SK-N-SH treated with all-trans-retinoic acid at 6 μM for 48 hours (cell line): ENCODE results near the gene SGK1.

Experiments used
- BACH2 ChIP-seq: fragments of 250-450 bp; sonication (Bioruptor Pico); IDR thresholded peaks from 2 replicates; pipeline ENCODE4 v1.9.0; 2021; ENCODE audit warnings: mild to moderate bottlenecking, borderline replicate concordance
- CREB5 ChIP-seq: fragments of 250-450 bp; sonication (Bioruptor Pico); IDR thresholded peaks from 2 replicates; pipeline ENCODE4 v1.5.1; 2020; ENCODE audit warnings: low read depth, mild to moderate bottlenecking, moderate library complexity
- ESRRG ChIP-seq: fragments of 250-450 bp; sonication (Bioruptor Pico); IDR thresholded peaks from 2 replicates; pipeline ENCODE4 v1.6.1; 2021; ENCODE audit warnings: mild to moderate bottlenecking
- ISL1 ChIP-seq: fragments of 250-450 bp; sonication (Bioruptor Pico); IDR thresholded peaks from 2 replicates; pipeline ENCODE4 v2.1.2; 2022; ENCODE audit warnings: mild to moderate bottlenecking, moderate library complexity
- RARB ChIP-seq: fragments of 250-450 bp; sonication (Bioruptor Pico); IDR thresholded peaks from 2 replicates; pipeline ENCODE4 v1.8.0; 2021; ENCODE audit warnings: mild to moderate bottlenecking, moderate library complexity
- TOX ChIP-seq: fragments of 250-450 bp; sonication (Bioruptor Pico); IDR thresholded peaks from 2 replicates; pipeline ENCODE4 v1.8.0; 2021; ENCODE audit warnings: mild to moderate bottlenecking, moderate library complexity, borderline replicate concordance
- TSHZ2 ChIP-seq: fragments of 250-450 bp; sonication (Bioruptor Pico); IDR thresholded peaks from 2 replicates; pipeline ENCODE4 v1.5.0; 2020; ENCODE audit warnings: mild to moderate bottlenecking, moderate library complexity
- ZC3H10 ChIP-seq: fragments of 250-450 bp; sonication (Bioruptor Pico); IDR thresholded peaks from 2 replicates; pipeline ENCODE4 v1.5.1; 2021; ENCODE audit warnings: mild to moderate bottlenecking, moderate library complexity
- ZFP3 ChIP-seq: fragments of 250-450 bp; sonication (Bioruptor Pico); IDR thresholded peaks from 2 replicates; pipeline ENCODE4 v1.5.0; 2020; ENCODE audit warnings: mild to moderate bottlenecking, moderate library complexity
- ZFP30 ChIP-seq: fragments of 450-650 bp; formaldehyde crosslinking; IDR thresholded peaks from 2 replicates; pipeline ENCODE4 v1.5.0; 2022; ENCODE audit warnings: mild to moderate bottlenecking, moderate library complexity
- ZNF565 ChIP-seq: fragments of 450-650 bp; formaldehyde crosslinking; conservative IDR thresholded peaks from 2 replicates; pipeline ENCODE4 v1.5.0; 2020; ENCODE audit warnings: low read depth, mild to moderate bottlenecking, moderate library complexity
- ZNF70 ChIP-seq: fragments of 450-650 bp; formaldehyde crosslinking; IDR thresholded peaks from 2 replicates; pipeline ENCODE4 v1.5.0; 2020; ENCODE audit warnings: mild to moderate bottlenecking, moderate library complexity
- ZNF8 ChIP-seq: fragments of 450-650 bp; formaldehyde crosslinking; IDR thresholded peaks from 2 replicates; pipeline ENCODE4 v1.5.0; 2020; ENCODE audit warnings: mild to moderate bottlenecking, moderate library complexity
- TF ChIP-seq, protein P1 (sequence below): fragments of 250-450 bp; sonication (Bioruptor Pico); IDR thresholded peaks from 2 replicates; pipeline ENCODE4 v1.8.0; 2020; ENCODE audit warnings: mild to moderate bottlenecking, moderate library complexity, borderline replicate concordance

DNA sequence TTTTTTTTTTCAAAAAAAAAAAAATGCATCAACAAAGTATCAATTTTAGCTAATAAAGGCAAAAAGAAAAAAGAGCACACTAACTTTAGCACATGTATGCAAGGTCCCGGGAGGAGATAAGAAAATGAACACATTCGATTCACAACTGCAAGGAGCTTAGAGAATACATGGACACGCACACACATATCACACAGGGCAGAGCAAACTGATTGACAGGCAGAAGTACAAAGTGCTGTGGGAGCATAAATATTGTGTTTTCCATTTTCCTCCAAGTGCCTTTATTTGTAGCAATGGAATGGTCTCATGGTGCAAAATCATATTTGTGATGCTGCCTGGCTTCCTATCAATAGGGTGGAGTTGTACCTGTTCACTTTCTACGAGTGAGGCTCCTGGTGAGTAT, 63.8 kb downstream of the SGK1 start:
- TF ChIP-seq ZNF8 (CRISPR knock-in tag) (no peak), ZFP3 (CRISPR knock-in tag) (no peak), BACH2 (CRISPR knock-in tag) (no peak), CREB5 (CRISPR knock-in tag) (no peak), ZFP30 (CRISPR knock-in tag) (no peak), ZNF70 (CRISPR knock-in tag) (no peak), TSHZ2 (CRISPR knock-in tag) (no peak), RARB (CRISPR knock-in tag) (no peak), ZC3H10 (CRISPR knock-in tag) (no peak), ISL1 (CRISPR knock-in tag) (no peak), ZNF565 (CRISPR knock-in tag) (no peak), TOX (CRISPR knock-in tag) (no peak), ESRRG (no peak)
- TF ChIP-seq, protein P1, sequence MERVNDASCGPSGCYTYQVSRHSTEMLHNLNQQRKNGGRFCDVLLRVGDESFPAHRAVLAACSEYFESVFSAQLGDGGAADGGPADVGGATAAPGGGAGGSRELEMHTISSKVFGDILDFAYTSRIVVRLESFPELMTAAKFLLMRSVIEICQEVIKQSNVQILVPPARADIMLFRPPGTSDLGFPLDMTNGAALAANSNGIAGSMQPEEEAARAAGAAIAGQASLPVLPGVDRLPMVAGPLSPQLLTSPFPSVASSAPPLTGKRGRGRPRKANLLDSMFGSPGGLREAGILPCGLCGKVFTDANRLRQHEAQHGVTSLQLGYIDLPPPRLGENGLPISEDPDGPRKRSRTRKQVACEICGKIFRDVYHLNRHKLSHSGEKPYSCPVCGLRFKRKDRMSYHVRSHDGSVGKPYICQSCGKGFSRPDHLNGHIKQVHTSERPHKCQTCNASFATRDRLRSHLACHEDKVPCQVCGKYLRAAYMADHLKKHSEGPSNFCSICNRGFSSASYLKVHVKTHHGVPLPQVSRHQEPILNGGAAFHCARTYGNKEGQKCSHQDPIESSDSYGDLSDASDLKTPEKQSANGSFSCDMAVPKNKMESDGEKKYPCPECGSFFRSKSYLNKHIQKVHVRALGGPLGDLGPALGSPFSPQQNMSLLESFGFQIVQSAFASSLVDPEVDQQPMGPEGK, result no peak
